H1 (cell line): ENCODE results near the gene ANGPTL4. TPM values are rescaled to one million over a fixed set of nuclear protein-coding genes. Genes with fewer than 3 reads are reported as not detected.
A peak's percentile ranks its signal among the peaks of the same experiment; 100 is the strongest.

Source experiments
- CEBPB ChIP-seq: IDR thresholded peaks from 2 replicates; pipeline ENCODE4 v1.6.1; 2012; ENCODE audit warnings: low read depth, low read length
- CHD1 ChIP-seq: IDR thresholded peaks from 2 replicates; pipeline ENCODE4 v1.6.1; 2012; ENCODE audit warnings: low read depth, low read length, improper control_type of control experiment
- CHD7 ChIP-seq: fragments of 300-600 bp; sonication (generic); IDR thresholded peaks from 2 replicates; pipeline ENCODE4 v1.7.1; 2012; ENCODE audit warnings: low read length, moderate library complexity, mild to moderate bottlenecking, inconsistent platforms; ENCODE audit not compliant: insufficient replicate concordance
- CREB1 ChIP-seq: IDR thresholded peaks from 2 replicates; pipeline ENCODE4 v1.6.1; 2012; ENCODE audit warnings: inconsistent platforms
- E2F6 ChIP-seq: IDR thresholded peaks from 2 replicates; pipeline ENCODE4 v1.6.1; 2012; ENCODE audit warnings: inconsistent platforms
- EZH2 ChIP-seq: fragments of 200-600 bp; sonication (generic); IDR thresholded peaks from 2 replicates; pipeline ENCODE4 v1.7.1; 2012; ENCODE audit warnings: low read depth, mild to moderate bottlenecking, moderate library complexity, low read length, inconsistent platforms; ENCODE audit not compliant: severe bottlenecking
- HDAC6 ChIP-seq: IDR thresholded peaks from one replicate; pipeline ENCODE4 v1.7.1; 2012; ENCODE audit warnings: low read depth, mild to moderate bottlenecking, inconsistent platforms, low read length, moderate library complexity
- NRF1 ChIP-seq: IDR thresholded peaks from 2 replicates; pipeline ENCODE4 v1.6.1; 2011; ENCODE audit warnings: mild to moderate bottlenecking, low read depth, low read length, improper control_type of control experiment
- TBP ChIP-seq: IDR thresholded peaks from 2 replicates; pipeline ENCODE4 v1.6.1; 2011; ENCODE audit warnings: low read depth, low read length, improper control_type of control experiment
- TEAD4 ChIP-seq: IDR thresholded peaks from 2 replicates; pipeline ENCODE4 v1.6.1; 2012; ENCODE audit warnings: low read depth, low read length, inconsistent platforms, mixed read lengths
- polyA plus RNA-seq, 7 experiments: library from polyadenylated mRNA; depleted of rRNA in 3 of 7; stranded (reverse) in 5 of 7; unstranded in 2 of 7; fragments of >200 nt in 5 of 7; fragments of 200-250 nt in 2 of 7; gene quantifications; 1 replicate in 5 of 7; 2 replicates in 1 of 7; 4 replicates in 1 of 7; pipeline versions ENCODE4 v1.2.1 to v1.2.3, GENCODE V29; 2011 to 2013; ENCODE audit warnings: missing spikeins in 2 of 7, mixed read lengths in 2 of 7
- total RNA-seq: library from RNA; stranded (reverse); fragmentation: NEBNext Ultra II Directional; extraction: Animal tissue kit (Norgen Biotek cat#: 25700); gene quantifications from 2 replicates; pipeline ENCODE4 v1.2.1, GENCODE V29; 2021

Gene ANGPTL4
- total and polyA plus RNA-seq, 2 of the 8 experiments (the other 6 are each of a cell fraction or from before 2014, with no cell fraction given) = 2.3 to 6.5 TPM

GRCh38 chr19:8321067-8321985, 42.6 kb upstream of the ANGPTL4 start, which contains the start of the genes NDUFA7 and RPS28 (continued):
- TF ChIP-seq CHD7 (no peak), CREB1 (peak; percentile 98), CHD1 (no peak), HDAC6 (no peak), CEBPB (no peak), EZH2 (no peak), TEAD4 (no peak), NRF1 (no peak), TBP (peak; percentile 97), E2F6 (no peak)
